ENCODE measurements around the gene RREB1.

GRCh38 chr6:7247179-7247456 is 139.4 kb downstream of the RREB1 start:
- TF ChIP-seq, protein P1, sequence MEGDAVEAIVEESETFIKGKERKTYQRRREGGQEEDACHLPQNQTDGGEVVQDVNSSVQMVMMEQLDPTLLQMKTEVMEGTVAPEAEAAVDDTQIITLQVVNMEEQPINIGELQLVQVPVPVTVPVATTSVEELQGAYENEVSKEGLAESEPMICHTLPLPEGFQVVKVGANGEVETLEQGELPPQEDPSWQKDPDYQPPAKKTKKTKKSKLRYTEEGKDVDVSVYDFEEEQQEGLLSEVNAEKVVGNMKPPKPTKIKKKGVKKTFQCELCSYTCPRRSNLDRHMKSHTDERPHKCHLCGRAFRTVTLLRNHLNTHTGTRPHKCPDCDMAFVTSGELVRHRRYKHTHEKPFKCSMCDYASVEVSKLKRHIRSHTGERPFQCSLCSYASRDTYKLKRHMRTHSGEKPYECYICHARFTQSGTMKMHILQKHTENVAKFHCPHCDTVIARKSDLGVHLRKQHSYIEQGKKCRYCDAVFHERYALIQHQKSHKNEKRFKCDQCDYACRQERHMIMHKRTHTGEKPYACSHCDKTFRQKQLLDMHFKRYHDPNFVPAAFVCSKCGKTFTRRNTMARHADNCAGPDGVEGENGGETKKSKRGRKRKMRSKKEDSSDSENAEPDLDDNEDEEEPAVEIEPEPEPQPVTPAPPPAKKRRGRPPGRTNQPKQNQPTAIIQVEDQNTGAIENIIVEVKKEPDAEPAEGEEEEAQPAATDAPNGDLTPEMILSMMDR (conservative IDR thresholded peaks at IDR 0.05; ENCODE audit: low read depth, low read length), result no peak
- no peak for TF ChIP-seq EZH2 (IDR thresholded peaks at IDR 0.05; ENCODE audit: borderline replicate concordance, low read depth, low read length, poor library complexity, severe bottlenecking)
